Hepatocyte (in vitro differentiated cells): Measurements from ENCODE around the gene MAP3K6.

ENCODE experiments used
- CTCF ChIP-seq: fragments of 200-600 bp; sonication (generic); IDR thresholded peaks from 2 replicates; pipeline ENCODE4 v1.5.1; 2016; ENCODE audit warnings: antibody characterized with exemption, mild to moderate bottlenecking; ENCODE audit not compliant: poor library complexity
- EZH2 ChIP-seq: fragments of 200-600 bp; sonication (generic); IDR thresholded peaks from 2 replicates; pipeline ENCODE4 v1.6.1; 2016; ENCODE audit warnings: antibody characterized with exemption, mild to moderate bottlenecking, borderline replicate concordance

- TF ChIP-seq CTCF = no peak
- no peak for TF ChIP-seq EZH2
Measured at GRCh38 chr1:27394925-27395324, 28.2 kb upstream of the MAP3K6 start.
